Fibroblast of lung (primary cell): ENCODE results near the gene SHISA9.

Experiments
- CTCF ChIP-seq, 2 donors: IDR thresholded peaks in 1 of 2; conservative IDR thresholded peaks in 1 of 2; 1 replicate in 1 of 2; 2 replicates in 1 of 2; pipeline ENCODE4 v1.5.1; 2011 to 2012; ENCODE audit warnings: low read length in 2 of 2, control low read depth in 1 of 2, inconsistent platforms in 1 of 2, low read depth in 1 of 2, mild to moderate bottlenecking in 1 of 2
- EZH2 ChIP-seq: IDR thresholded peaks from 2 replicates; pipeline ENCODE4 v1.5.1; 2012; ENCODE audit warnings: low read length, control low read depth, mild to moderate bottlenecking; ENCODE audit errors: missing control alignments

- TF ChIP-seq CTCF (conservative IDR thresholded peaks at IDR 0.05 in 1 of 2, IDR thresholded peaks at IDR 0.05 in 1 of 2; ENCODE audit: low read depth in 1 of 2, low read length in 2 of 2), result no peak
- TF ChIP-seq EZH2, result no peak
Measured at GRCh38 chr16:12998361-12999085, 97.1 kb downstream of the SHISA9 start.
